Activated CD8-positive, alpha-beta memory T cell treated with anti-CD3 and anti-CD28 coated beads, Interleukin-2, amount 50 U/mL, for 48 hours (primary cell): ENCODE measurements around the gene UNC45A.
A peak's percentile ranks its signal among the peaks of the same experiment; 100 is the strongest.
"Not testable (repeated sequence)": the region's sequence is repeated elsewhere in the genome, so short reads cannot be mapped to it uniquely, and the experiment has no call there.

Experiments used
- DNase-seq: peaks from one replicate; pipeline ENCODE4 v3.0.0-alpha.2; 2020

UNC45A gene

GRCh38 chr15:90918034-90918788 lies 16.9 kb upstream of the UNC45A start:
- no peak for DNase-seq

- DNase-seq = no peak
Measured at GRCh38 chr15:90918835-90919234, 16.2 kb upstream of the UNC45A start.

DNA sequence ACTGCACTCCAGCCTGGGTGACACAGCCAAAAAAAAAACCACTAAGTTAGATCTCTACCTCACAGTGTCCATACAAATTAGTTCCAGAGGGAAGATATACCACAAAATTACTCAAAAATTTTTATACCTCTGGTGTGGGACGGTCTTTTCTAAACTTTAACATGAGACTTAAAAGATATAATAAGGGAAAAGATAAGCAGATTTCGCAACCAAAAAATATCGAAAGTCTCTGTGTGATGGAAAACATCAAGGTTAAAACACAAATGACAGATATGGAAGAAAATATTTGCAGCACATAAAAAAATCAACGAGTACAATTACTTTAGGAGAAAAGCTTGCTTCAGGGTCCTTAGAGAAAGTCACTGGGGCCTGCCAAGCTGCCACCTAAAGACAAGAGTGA lies 13.2 kb upstream of the UNC45A start:
- DNase-seq = no peak

DNA sequence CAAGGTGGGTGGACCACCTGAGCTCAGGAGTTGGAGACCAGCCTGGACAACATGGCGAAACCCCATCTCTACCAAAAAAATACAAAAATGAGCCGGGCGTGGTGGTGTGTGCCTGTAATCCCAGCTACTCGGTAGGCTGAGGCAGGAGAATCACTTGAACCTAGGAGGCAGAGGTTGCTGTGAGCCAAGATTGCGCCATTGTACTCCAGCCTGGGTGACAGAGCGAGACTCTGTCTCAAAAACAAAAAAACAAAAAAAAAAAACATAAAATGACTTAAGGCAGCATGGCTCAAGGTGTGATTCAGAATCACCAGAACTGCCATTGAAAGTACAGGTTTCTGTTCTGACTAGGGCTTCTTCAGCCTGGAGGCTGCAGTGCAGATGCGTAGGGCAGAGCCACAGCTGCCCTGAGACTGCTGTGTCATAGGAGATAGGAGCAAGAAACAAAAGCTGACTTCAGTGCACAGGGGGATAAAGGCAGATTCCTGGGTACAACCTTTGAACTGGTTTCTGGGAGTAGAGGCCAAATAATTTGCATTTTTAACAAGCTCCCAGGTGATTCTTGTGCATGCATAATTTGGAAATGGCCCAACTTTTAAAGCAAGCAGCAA lies 12.3 kb upstream of the UNC45A start:
- DNase-seq = not testable (repeated sequence)

DNA sequence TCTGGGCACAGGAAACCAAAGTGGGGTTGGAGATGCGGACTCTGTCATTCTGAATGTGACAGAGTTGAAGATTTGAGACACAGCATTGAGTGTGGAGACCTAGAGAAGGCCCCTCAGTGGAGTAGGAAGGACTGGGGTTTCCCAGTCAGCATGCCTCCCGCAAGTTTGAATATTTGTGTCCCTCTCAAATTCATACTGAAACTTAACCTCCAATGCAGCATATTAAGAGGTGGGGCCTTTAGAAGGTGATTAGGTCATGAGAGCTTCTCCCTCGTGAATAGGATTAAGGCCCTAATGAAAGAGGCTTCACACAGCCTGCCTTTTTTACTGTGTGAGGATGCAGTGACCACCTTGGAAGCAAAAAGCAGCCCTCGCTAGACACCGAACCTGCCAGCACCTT lies 10.7 kb upstream of the UNC45A start:
- no peak for DNase-seq

GRCh38 chr15:90926766-90927165 lies 8.3 kb upstream of the UNC45A start:
- DNase-seq = not testable (repeated sequence)

DNA sequence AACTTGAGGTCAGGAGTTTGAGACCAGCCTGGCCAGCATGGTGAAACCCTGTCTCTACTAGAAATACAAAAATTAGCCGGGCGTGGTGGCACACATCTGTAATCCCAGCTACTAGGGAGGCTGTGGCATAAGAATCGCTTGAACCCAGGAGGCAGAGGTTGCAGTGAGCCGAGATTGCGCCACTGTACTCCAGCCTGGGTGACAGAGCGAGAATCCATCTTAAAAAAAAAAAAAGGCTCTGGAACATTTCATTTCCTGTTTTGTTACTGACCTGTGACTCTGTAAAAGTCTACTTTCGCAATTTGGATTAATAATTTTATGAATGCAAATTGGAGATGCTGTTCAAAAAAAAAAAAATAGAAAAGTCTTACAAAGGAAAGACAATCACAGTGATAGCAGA lies 7.0 kb upstream of the UNC45A start:
- DNase-seq = not testable (repeated sequence)

- no peak for DNase-seq
Measured at GRCh38 chr15:90929246-90930019, 5.7 kb upstream of the UNC45A start.

- no peak for DNase-seq
Measured at GRCh38 chr15:90930861-90931574, 4.1 kb upstream of the UNC45A start.

GRCh38 chr15:90931575-90931827 lies 3.6 kb upstream of the UNC45A start:
- DNase-seq = no peak

DNA sequence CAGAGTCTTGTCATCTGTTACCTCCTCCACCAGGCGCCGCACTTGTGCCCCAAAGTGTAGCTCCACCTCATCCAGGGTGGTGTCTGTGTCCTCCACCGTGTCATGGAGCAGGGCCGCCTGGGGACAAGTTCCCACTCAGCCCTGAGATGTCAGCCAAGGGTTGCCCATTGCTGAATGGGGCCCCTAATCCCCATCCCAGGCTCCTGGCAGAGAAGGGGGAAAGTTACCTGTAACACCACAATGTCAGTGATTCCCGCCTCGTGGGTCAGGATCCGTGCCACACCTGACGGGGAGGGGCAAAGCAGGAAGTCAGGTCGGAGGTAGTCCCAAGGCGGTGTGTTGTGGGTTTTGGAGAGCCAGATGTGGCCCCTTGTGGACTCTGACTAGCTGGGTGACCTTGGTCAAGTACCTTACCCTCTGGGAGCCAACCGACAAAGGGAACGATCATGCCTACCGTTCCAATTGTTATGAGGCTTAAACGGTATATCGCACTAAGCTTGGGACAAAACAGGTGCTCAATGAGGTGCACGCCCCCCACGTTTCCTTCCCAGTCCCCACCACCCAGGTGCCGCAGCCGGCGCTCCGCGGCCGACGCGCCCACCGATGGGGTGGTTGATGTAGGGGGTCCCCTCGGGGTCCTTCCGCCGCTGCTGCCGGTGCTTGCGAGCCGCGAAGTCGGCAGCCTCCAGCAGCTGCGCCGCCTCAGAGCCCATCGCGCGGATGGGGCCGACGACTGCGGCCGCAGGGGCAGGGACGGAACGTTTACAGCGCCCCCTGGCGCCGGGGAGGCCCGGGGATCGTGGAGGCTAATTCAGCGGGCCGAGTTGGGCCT lies 3.0 kb upstream of the UNC45A start, which contains the start of gene HDDC3:
TSS of gene HDDC3 (minus strand) at position 722 of the 832 bp plus-strand sequence. CDS start at position 713, 9 bp downstream.
- peak; percentile 99 for DNase-seq

- DNase-seq = no peak
Measured at GRCh38 chr15:90932660-90932991, 2.5 kb upstream of the UNC45A start.

GRCh38 chr15:90933301-90933700 lies 1.8 kb upstream of the UNC45A start:
- DNase-seq = no peak

GRCh38 chr15:90934256-90934948 lies 683 bp upstream of the UNC45A start:
- peak; percentile 88 for DNase-seq

DNA sequence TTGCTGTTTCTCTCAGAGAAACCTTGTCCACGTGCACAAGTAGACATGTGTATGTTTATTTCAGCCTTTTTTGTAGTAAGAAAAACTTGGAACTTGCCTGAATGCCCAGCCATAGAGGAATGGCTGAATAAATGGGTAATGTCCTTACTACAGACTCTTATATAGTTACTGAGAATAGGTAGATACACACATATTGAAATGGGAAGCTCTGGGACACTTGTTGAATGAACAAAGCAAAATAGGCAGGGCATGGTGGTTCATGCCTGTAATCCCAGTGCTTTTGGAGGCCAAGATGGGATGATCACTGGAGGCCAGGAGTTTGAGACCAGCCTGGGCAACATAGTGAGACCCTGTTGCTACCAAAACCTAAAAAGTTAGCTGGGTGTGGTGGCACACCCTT lies 1.7 kb downstream of the UNC45A start:
- no peak for DNase-seq

DNA sequence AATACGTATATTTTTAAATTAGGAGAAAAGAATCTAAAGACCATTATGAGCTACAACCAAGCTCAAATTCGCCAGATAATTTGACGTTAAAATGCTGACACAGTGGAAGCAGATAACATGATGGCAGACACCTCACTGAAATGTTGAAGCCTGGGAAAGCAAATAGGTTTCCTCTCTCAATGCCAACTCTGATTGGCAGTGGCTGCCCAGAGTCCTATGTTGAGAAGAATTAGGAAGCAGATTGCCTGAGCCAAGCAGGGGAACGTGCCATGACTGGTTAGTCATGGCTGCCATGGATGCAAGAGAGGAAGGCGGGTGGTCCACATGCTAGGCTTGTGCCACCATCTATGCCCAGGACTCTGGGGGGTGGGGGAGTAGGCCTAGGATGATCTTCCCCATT lies 3.2 kb downstream of the UNC45A start:
- DNase-seq = no peak

DNA sequence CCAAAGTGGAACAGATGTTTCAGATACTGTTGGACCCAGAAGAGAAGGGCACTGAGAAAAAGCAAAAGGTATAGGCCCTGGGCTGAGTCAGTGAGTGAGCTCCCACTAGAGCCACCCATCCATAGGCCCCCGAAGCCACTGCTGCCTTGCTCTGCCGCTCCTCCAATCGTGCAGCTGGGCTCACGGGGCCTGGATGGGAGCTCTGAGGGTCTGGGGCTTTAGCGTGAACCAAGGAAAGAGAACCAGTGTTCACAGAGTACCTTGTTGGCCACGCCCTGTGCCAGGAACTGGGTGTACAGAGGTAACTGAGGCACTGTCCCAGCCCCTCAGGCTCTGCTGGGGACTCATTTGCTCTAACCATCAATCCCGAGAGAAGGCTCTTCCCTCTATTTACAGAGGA lies 4.7 kb downstream of the UNC45A start:
- no peak for DNase-seq

DNA sequence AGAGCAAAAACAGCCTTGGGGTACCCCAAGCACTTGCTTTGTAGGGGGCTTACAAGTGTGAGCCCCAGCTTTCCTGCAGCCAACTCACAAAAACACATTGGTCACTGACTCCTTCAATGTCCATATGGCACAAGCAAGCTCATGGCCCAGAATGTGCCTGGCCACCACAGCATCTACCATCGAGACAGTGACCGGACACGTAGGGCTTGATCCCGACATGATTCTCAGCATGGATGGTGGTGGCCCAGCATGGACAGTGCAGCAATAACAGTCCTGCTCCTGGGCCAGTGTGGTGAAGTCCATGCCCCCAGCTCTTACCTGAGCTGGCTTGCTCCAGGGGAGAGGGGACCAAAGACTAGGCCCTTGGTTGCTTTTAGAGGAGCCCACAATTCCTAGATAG lies 6.0 kb downstream of the UNC45A start:
- DNase-seq = no peak

DNA sequence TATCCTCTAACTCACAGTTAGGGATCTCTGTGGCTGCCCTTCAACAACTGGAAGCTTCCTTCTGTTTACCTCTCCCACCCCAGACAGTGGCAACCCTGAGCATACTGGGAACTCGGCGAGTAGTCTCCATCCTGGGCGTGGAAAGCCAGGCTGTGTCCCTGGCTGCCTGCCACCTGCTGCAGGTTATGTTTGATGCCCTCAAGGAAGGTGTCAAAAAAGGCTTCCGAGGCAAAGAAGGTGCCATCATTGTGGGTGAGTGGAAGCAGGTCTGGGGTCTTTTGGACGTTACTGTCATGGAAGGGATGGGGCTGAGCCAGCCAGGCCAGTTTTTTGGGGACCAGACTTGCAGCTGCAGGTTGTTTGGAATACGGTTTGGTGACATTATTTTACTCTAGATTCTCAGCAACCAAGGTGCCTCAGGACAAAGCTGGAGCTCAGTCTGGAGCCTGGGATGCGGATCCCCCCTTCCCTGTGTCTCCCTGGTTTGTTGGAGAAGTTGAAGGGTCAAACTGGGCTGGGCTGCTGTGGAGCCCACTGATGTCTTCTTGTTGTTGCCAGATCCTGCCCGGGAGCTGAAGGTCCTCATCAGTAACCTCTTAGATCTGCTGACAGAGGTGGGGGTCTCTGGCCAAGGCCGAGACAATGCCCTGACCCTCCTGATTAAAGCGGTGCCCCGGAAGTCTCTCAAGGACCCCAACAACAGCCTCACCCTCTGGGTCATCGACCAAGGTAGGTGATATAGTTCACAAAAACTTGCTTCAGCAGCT lies 7.5 kb downstream of the UNC45A start:
- no peak for DNase-seq

GRCh38 chr15:90945091-90945490 lies 10.0 kb downstream of the UNC45A start:
- no peak for DNase-seq

DNA sequence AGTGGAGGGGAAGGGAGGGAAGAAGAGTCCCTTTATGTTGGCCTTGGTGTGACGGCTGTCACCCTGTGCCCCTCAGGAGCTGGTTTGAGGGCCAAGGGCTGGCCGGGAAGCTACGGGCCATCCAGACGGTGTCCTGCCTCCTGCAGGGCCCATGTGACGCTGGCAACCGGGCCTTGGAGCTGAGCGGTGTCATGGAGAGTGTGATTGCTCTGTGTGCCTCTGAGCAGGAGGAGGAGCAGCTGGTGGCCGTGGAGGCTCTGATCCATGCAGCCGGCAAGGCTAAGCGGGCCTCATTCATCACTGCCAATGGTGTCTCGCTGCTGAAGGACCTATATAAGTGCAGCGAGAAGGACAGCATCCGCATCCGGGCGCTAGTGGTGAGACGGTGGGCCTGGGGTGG lies 11.5 kb downstream of the UNC45A start:
- no peak for DNase-seq
